ENCODE measurements around the gene KIF5A. TPM values are rescaled to one million over a fixed set of nuclear protein-coding genes. Genes with fewer than 3 reads are reported as not detected.
"Not testable (repeated sequence)": the region's sequence is repeated elsewhere in the genome, so short reads cannot be mapped to it uniquely, and the experiment has no call there.

KIF5A gene
- total RNA-seq, 6 experiments from 2014 or later = 0.02 TPM; not detected in 5

- WGBS (ENCODE audit: insufficient coverage, low coverage, low lambda C conversion rate, missing lambda C conversion rate) = 33% methylated on average over 4 of the region's 4 CpGs
- Histone ChIP-seq H3K27ac (no peak overlapping the region), H3K4me1 (no peaks in the 10 kb centered on the region), H3K27me3 (no peaks in the 10 kb centered on the region), H3K9me3 (no peaks in the 10 kb centered on the region), H3K36me3 (no peaks in the 10 kb centered on the region), H3K4me3 (no peak overlapping the region)
- no peak for TF ChIP-seq POLR2A (IDR thresholded peaks at IDR 0.05)
- TF ChIP-seq CTCF (IDR thresholded peaks at IDR 0.05) = no peak
- DNase-seq = no peak
- no peak for ATAC-seq
- intact Hi-C loops (cut with DNase I) = no loop called here
These were observed 13.5 kb downstream of the KIF5A start for GRCh38 chr12:57563358-57563757.

- 64% methylated on average over 7 of the region's 7 CpGs for WGBS (ENCODE audit: insufficient coverage, low coverage, low lambda C conversion rate, missing lambda C conversion rate)
- no peaks in the 10 kb centered on the region for H3K27me3 ChIP-seq
These were observed 14.4 kb downstream of the KIF5A start for GRCh38 chr12:57564178-57564740.

GRCh38 chr12:57568838-57569237 lies 19.0 kb downstream of the KIF5A start:
- no peaks in the 10 kb centered on the region for H3K4me1 ChIP-seq
- WGBS (ENCODE audit: insufficient coverage, low coverage, low lambda C conversion rate, missing lambda C conversion rate) = 77% methylated on average over 1 of the region's 6 CpGs
- TF ChIP-seq POLR2A (IDR thresholded peaks at IDR 0.05) = no peak
- TF ChIP-seq CTCF (IDR thresholded peaks at IDR 0.05) = no peak
- no peaks in the 10 kb centered on the region for H3K27me3 ChIP-seq
- no peaks in the 10 kb centered on the region for H3K9me3 ChIP-seq
- H3K36me3 ChIP-seq = no peaks in the 10 kb centered on the region
- DNase-seq (no peak), ATAC-seq (no peak)
- no peak overlapping the region for H3K27ac ChIP-seq
- H3K4me3 ChIP-seq = no peak overlapping the region
- intact Hi-C loops (cut with DNase I) = no loop called here

More at GRCh38 chr12:57564178-57564740, 14.4 kb downstream of the KIF5A start:
- Histone ChIP-seq H3K4me3 (no peak overlapping the region), H3K9me3 (no peaks in the 10 kb centered on the region), H3K27ac (no peak overlapping the region), H3K4me1 (no peaks in the 10 kb centered on the region), H3K36me3 (no peaks in the 10 kb centered on the region)
- intact Hi-C loops (cut with DNase I) = no loop called here
- ATAC-seq (no peak), DNase-seq (no peak)
- TF ChIP-seq CTCF (IDR thresholded peaks at IDR 0.05) (no peak), POLR2A (IDR thresholded peaks at IDR 0.05) (no peak)

- no peaks in the 10 kb centered on the region for H3K4me1 ChIP-seq
- H3K27me3 ChIP-seq = no peaks in the 10 kb centered on the region
- TF ChIP-seq POLR2A (IDR thresholded peaks at IDR 0.05) (no peak), CTCF (IDR thresholded peaks at IDR 0.05) (no peak)
- WGBS (ENCODE audit: insufficient coverage, low coverage, low lambda C conversion rate, missing lambda C conversion rate) = 74% methylated on average over 18 of the region's 18 CpGs
- H3K9me3 ChIP-seq = no peaks in the 10 kb centered on the region
- no peak for ATAC-seq
- no peak for DNase-seq
- intact Hi-C loops (cut with DNase I) = no loop called here
- H3K36me3 ChIP-seq = no peaks in the 10 kb centered on the region
- H3K27ac ChIP-seq = no peak overlapping the region
- no peak overlapping the region for H3K4me3 ChIP-seq
These were observed 20.0 kb downstream of the KIF5A start for GRCh38 chr12:57569858-57570257.

- H3K4me1 ChIP-seq; H3K27ac ChIP-seq; DNase-seq; H3K27me3 ChIP-seq; ATAC-seq; H3K36me3 ChIP-seq; intact Hi-C loops (cut with DNase I); H3K9me3 ChIP-seq; H3K4me3 ChIP-seq: not testable (repeated sequence)
- WGBS (ENCODE audit: insufficient coverage, low coverage, low lambda C conversion rate, missing lambda C conversion rate) = 66% methylated on average over 12 of the region's 13 CpGs
These were observed 20.6 kb downstream of the KIF5A start for GRCh38 chr12:57570438-57570837.

Data from right lobe of liver (tissue), 6 donors.